Activated naive CD4-positive, alpha-beta T cell treated with anti-CD3 and anti-CD28 coated beads, Interleukin-2, amount 10 ng/mL, durations not matched to agents 7 days and 5 days (primary cell): ENCODE data around the gene MAP3K9.

Experiments used
- CTCF ChIA-PET: fragments of 350-600 bp; sonication (Branson Sonifier 250); formaldehyde crosslinking; loops from one replicate; lab custom pipeline; 2021; ENCODE audit warnings: antibody characterized with exemption; lab: Charles Lee
- DNase-seq: peaks from one replicate; pipeline ENCODE4 v3.0.0-alpha.2; 2020
- H3K27ac Mint-ChIP-seq: one replicate; pipeline ENCODE4 v1.8.0; 2021; ENCODE audit warnings: mild to moderate bottlenecking, moderate library complexity, mixed read lengths
- H3K27me3 Mint-ChIP-seq: one replicate; pipeline ENCODE4 v1.8.0; 2021; ENCODE audit warnings: mild to moderate bottlenecking, mixed read lengths
- H3K36me3 Mint-ChIP-seq: one replicate; pipeline ENCODE4 v1.8.0; 2021; ENCODE audit warnings: mixed read lengths
- H3K4me1 Mint-ChIP-seq: one replicate; pipeline ENCODE4 v1.8.0; 2021; ENCODE audit warnings: mixed read lengths
- H3K4me3 Mint-ChIP-seq: one replicate; pipeline ENCODE4 v1.8.0; 2021; ENCODE audit warnings: mild to moderate bottlenecking, moderate library complexity, mixed read lengths
- H3K9me3 Mint-ChIP-seq: one replicate; pipeline ENCODE4 v1.8.0; 2021; ENCODE audit warnings: mixed read lengths

Gene MAP3K9

DNA sequence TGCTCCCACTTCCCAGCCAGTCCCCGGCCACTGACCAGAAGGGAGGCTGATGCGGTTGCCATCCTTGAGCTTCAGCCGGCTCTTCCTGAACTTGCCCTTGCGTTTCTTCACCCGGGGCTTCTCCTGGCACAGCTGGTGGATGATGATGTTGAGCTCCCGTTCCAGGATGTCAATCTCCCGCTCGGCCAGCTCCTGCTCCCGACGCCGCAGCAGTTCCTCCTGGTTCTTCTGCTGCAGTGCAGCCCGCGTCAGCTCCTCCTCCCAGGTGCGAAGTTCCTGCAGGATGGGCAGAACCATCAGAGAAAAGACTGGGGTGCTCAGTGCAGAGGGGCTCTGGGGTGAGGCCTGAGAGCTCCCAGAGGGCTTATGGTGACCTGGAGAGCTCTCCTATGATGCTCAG is 67.0 kb downstream of the MAP3K9 start:
- peaks cover 8% of the 10 kb centered on the region for H3K36me3 Mint-ChIP-seq
- no peaks in the 10 kb centered on the region for H3K27me3 Mint-ChIP-seq
- H3K27ac Mint-ChIP-seq, result no peak overlapping the region
- CTCF ChIA-PET, result no interaction called here
- no peak overlapping the region for H3K4me3 Mint-ChIP-seq
- DNase-seq, result no peak
- no peaks in the 10 kb centered on the region for H3K9me3 Mint-ChIP-seq
- no peaks in the 10 kb centered on the region for H3K4me1 Mint-ChIP-seq

- no peaks in the 10 kb centered on the region for H3K9me3 Mint-ChIP-seq
- no peaks in the 10 kb centered on the region for H3K4me1 Mint-ChIP-seq
- no peak for DNase-seq
- H3K27ac Mint-ChIP-seq, result no peak overlapping the region
- H3K36me3 Mint-ChIP-seq, result peaks cover 3% of the 10 kb centered on the region
- no peak overlapping the region for H3K4me3 Mint-ChIP-seq
- CTCF ChIA-PET, result no interaction called here
- H3K27me3 Mint-ChIP-seq, result no peaks in the 10 kb centered on the region
These were observed 67.8 kb downstream of the MAP3K9 start for GRCh38 chr14:70741482-70741881.

DNA sequence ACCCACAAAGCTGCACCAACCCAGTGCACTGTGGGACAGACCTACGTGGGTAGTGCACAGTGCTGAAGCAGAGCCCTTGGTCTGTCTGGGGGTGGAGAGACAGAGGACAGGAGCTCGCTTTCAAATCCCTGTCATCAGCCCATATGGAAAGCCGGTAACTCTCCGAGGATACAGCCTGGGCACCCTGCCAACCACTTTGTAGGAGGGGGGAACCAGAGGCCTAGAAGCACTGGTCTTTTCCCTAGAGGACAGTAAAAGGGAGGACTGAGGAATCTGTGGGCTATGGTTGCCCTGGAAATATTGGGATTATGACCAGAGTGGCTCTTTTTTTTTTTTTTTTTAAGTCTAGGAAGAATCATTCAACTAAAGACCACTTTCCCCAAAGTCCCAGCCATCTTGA is 74.3 kb downstream of the MAP3K9 start:
- Mint-ChIP-seq H3K4me1 (no peaks in the 10 kb centered on the region), H3K27me3 (no peaks in the 10 kb centered on the region), H3K4me3 (no peak overlapping the region), H3K36me3 (peaks cover 10% of the 10 kb centered on the region), H3K27ac (no peak overlapping the region), H3K9me3 (no peaks in the 10 kb centered on the region)
- CTCF ChIA-PET, result no interaction called here
- DNase-seq, result no peak

DNA sequence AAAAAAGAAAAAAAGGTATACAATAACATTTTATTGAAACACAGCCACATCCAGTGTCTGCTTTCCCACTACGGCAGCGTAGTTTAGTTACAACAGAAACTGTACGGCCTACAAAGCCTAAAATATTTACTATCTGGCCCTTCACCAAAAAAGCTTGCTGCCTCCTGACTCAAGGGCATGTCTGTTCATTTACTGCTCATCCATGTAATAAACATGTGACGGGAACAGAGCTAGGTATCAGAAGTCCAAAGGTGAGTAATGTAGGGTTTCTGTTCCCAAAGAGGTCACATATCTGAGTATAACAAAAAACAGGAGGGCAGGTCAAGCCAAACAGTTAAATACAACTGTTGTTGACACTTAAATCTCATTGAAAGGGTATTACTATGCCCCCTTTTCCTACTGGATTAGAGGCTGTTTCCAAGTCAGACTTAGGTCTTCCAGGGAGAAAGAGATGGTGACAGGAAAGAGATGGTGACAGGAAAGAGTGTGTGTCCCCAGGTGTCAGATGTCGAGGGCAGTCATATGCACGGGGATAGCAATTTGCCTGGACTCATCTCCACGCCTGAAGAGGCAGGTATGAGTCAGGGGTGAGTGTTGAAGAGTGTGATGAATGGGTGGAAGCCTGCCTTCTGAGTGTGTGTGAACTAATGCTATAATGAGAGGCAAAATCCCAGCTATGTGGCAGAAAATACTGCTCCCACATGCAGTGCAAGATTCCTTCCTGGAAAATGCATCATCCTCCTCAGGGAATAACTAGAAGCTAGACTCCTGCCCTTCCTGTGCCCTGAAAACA is 77.7 kb downstream of the MAP3K9 start:
- Mint-ChIP-seq H3K27ac (no peak overlapping the region), H3K4me3 (no peak overlapping the region), H3K36me3 (peaks cover 8% of the 10 kb centered on the region), H3K27me3 (no peaks in the 10 kb centered on the region), H3K9me3 (no peaks in the 10 kb centered on the region), H3K4me1 (no peaks in the 10 kb centered on the region)
- DNase-seq, result no peak
- CTCF ChIA-PET, result no interaction called here

DNA sequence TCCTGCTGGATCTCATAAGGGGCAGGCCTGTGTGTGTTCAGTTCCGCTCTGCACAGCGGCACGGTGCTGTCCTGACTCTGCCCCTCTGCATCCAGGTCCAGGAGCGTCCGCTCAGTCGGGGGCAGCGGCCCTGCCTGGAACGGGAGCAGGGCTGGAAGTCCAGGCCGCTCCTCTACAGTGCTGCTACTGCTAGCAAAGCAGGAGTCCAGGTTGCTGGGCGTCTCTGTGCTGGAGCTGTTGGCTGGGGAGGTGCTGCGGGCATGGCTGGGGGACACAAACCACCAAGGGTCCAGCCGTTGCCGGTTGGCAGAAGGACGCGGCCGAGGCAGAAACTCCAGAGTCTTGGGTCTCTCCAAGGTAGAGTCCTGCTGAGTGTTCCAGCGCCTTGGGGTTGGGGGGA is 78.9 kb downstream of the MAP3K9 start:
- H3K4me1 Mint-ChIP-seq, result no peaks in the 10 kb centered on the region
- no peak overlapping the region for H3K27ac Mint-ChIP-seq
- H3K27me3 Mint-ChIP-seq, result no peaks in the 10 kb centered on the region
- no peaks in the 10 kb centered on the region for H3K9me3 Mint-ChIP-seq
- H3K4me3 Mint-ChIP-seq, result no peak overlapping the region
- no peak for DNase-seq
- CTCF ChIA-PET, result no interaction called here
- H3K36me3 Mint-ChIP-seq, result peaks cover 8% of the 10 kb centered on the region

DNA sequence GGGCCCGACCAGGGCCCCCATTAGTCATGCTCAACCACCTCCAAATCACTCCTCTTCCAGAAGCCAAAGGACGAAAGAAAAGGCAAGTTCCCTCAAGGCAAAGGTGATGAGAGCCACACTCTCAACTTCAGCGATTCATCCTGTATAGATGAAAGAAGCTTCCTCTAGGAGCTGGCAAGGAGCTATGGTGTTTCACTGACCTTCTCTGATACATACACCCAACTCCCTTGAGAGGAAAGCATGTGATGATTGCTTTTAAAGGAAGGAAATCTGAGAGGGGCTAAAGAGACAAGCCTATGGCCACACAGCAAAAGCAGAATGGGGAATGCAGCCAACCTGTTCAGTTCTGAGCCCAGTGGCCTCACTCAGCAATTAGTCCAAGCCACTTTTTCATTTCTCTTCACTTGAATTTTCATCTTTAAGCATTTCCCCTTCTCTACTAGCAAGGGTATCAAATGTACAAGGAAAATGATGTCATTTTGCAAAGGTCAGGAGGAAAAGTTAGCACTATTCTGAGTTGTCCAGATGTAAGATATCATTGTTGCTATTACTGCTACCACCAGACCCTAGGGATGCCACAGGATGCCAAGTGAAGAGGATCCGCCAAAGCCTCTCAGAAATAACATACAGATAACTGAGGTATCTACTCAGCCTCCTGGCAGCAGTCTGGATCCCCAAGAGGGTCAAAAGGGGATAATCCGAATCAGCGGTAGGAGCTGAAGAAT is 82.5 kb downstream of the MAP3K9 start:
- CTCF ChIA-PET, result no interaction called here
- Mint-ChIP-seq H3K4me3 (no peak overlapping the region), H3K27ac (no peak overlapping the region), H3K36me3 (peaks cover 3% of the 10 kb centered on the region), H3K4me1 (no peaks in the 10 kb centered on the region), H3K27me3 (no peaks in the 10 kb centered on the region), H3K9me3 (no peaks in the 10 kb centered on the region)
- no peak for DNase-seq

DNA sequence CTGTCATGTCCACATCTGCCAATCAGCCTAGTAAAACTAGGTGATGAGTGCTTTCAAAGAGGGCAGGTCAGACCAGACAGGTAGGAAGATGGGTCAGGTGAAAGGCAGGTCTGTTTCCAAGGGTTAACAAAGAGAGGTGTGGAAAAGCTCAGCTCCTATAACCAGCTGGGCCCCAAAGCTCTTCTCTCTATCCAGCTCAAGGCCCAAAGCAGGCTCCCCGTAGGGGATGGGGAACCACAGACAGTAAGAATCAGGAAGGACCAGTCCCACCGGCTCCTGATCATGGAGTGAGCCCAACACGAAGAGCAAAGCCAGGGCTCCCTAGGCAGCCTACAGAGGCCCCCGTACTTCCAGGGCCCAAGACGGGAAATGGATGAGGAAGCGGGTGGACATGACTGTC is 84.4 kb downstream of the MAP3K9 start:
- Mint-ChIP-seq H3K36me3 (no peaks in the 10 kb centered on the region), H3K27ac (no peak overlapping the region), H3K9me3 (no peaks in the 10 kb centered on the region), H3K27me3 (no peaks in the 10 kb centered on the region), H3K4me3 (no peak overlapping the region), H3K4me1 (no peaks in the 10 kb centered on the region)
- CTCF ChIA-PET, result no interaction called here
- DNase-seq, result no peak

GRCh38 chr14:70724110-70724509 is 85.2 kb downstream of the MAP3K9 start:
- Mint-ChIP-seq H3K4me1 (no peaks in the 10 kb centered on the region), H3K36me3 (no peaks in the 10 kb centered on the region), H3K27me3 (no peaks in the 10 kb centered on the region), H3K27ac (no peak overlapping the region), H3K4me3 (no peak overlapping the region), H3K9me3 (no peaks in the 10 kb centered on the region)
- CTCF ChIA-PET, result no interaction called here
- no peak for DNase-seq

- CTCF ChIA-PET, result interaction anchor here (0.8 to 1.6 kb wide), 2 partner anchors 9 to 437 kb away, joined by 3 to 4 read pairs; no protein-coding TSS in a partner anchor
- Mint-ChIP-seq H3K4me1 (no peaks in the 10 kb centered on the region), H3K9me3 (no peaks in the 10 kb centered on the region), H3K36me3 (no peaks in the 10 kb centered on the region), H3K27ac (no peak overlapping the region), H3K4me3 (no peak overlapping the region), H3K27me3 (no peaks in the 10 kb centered on the region)
- no peak for DNase-seq
These were observed 86.0 kb downstream of the MAP3K9 start for GRCh38 chr14:70723276-70723675.

GRCh38 chr14:70722418-70722817 is 86.9 kb downstream of the MAP3K9 start:
- DNase-seq, result no peak
- CTCF ChIA-PET, result interaction anchor here (0.8 to 1.6 kb wide), 4 partner anchors 8 to 436 kb away, joined by 3 to 4 read pairs (median 3); no protein-coding TSS in a partner anchor
- no peaks in the 10 kb centered on the region for H3K4me1 Mint-ChIP-seq
- no peaks in the 10 kb centered on the region for H3K9me3 Mint-ChIP-seq
- H3K4me3 Mint-ChIP-seq, result no peak overlapping the region
- H3K27ac Mint-ChIP-seq, result no peak overlapping the region
- H3K27me3 Mint-ChIP-seq, result peaks cover 5% of the 10 kb centered on the region
- H3K36me3 Mint-ChIP-seq, result no peaks in the 10 kb centered on the region

- CTCF ChIA-PET, result interaction anchor here (0.9 to 1.1 kb wide), 2 partner anchors 8 to 126 kb away, joined by 3 read pairs; no protein-coding TSS in a partner anchor
- no peak overlapping the region for H3K27ac Mint-ChIP-seq
- H3K4me1 Mint-ChIP-seq, result no peaks in the 10 kb centered on the region
- H3K4me3 Mint-ChIP-seq, result no peak overlapping the region
- no peak for DNase-seq
- peaks cover 5% of the 10 kb centered on the region for H3K27me3 Mint-ChIP-seq
- H3K9me3 Mint-ChIP-seq, result no peaks in the 10 kb centered on the region
- H3K36me3 Mint-ChIP-seq, result no peaks in the 10 kb centered on the region
These were observed 87.8 kb downstream of the MAP3K9 start for GRCh38 chr14:70721542-70721941.

GRCh38 chr14:70718383-70719118 is 90.8 kb downstream of the MAP3K9 start:
- CTCF ChIA-PET, result interaction anchor here (1.2 kb wide), 1 partner anchor 100 kb away, joined by 3 read pairs; no protein-coding TSS in a partner anchor
- Mint-ChIP-seq H3K27ac (no peak overlapping the region), H3K4me3 (no peak overlapping the region), H3K27me3 (peaks cover 11% of the 10 kb centered on the region), H3K9me3 (no peaks in the 10 kb centered on the region), H3K36me3 (no peaks in the 10 kb centered on the region), H3K4me1 (peaks cover 3% of the 10 kb centered on the region)
- no peak for DNase-seq

DNA sequence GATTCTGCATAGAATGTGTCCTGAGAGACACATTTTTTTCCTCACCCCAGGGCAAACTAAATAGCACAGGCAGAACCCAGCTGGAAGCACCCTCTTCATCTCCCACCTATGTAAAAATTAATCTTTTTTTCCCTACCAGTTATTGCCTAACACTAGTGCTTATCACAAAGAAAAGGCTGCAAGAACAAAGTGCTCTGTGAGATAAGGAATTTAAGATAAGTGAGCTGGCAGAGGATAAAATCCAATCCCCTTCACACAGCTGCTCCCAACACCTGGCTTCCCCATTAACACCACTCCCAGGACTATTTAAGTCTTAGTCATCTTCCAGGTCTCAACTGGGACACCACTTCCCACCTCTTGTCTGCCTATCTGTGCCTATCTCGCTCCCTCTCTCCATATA is 92.4 kb downstream of the MAP3K9 start:
- H3K27ac Mint-ChIP-seq, result no peak overlapping the region
- no peak overlapping the region for H3K4me3 Mint-ChIP-seq
- H3K27me3 Mint-ChIP-seq, result peaks cover 11% of the 10 kb centered on the region
- H3K9me3 Mint-ChIP-seq, result no peaks in the 10 kb centered on the region
- no peaks in the 10 kb centered on the region for H3K36me3 Mint-ChIP-seq
- no peak for DNase-seq
- CTCF ChIA-PET, result interaction anchor here (8.0 kb wide), 1 partner anchor 94 kb away, joined by 87 read pairs; no protein-coding TSS in a partner anchor
- peaks cover 3% of the 10 kb centered on the region for H3K4me1 Mint-ChIP-seq

GRCh38 chr14:70716483-70716882 is 92.8 kb downstream of the MAP3K9 start:
- no peaks in the 10 kb centered on the region for H3K9me3 Mint-ChIP-seq
- H3K4me1 Mint-ChIP-seq, result peaks cover 3% of the 10 kb centered on the region
- H3K4me3 Mint-ChIP-seq, result no peak overlapping the region
- H3K27me3 Mint-ChIP-seq, result peaks cover 11% of the 10 kb centered on the region
- CTCF ChIA-PET, result interaction anchor here (8.0 kb wide), 1 partner anchor 94 kb away, joined by 87 read pairs; no protein-coding TSS in a partner anchor
- H3K27ac Mint-ChIP-seq, result no peak overlapping the region
- H3K36me3 Mint-ChIP-seq, result no peaks in the 10 kb centered on the region
- DNase-seq, result no peak
